Subcutaneous adipose tissue (tissue), 4 donors: ENCODE measurements around the gene OR51V1. TPM values are rescaled to one million over a fixed set of nuclear protein-coding genes. Genes with fewer than 3 reads are reported as not detected.

Experiments
- total RNA-seq, 4 donors: library from RNA; depleted of rRNA; stranded (reverse); fragments of >200 nt; gene quantifications; one replicate each; pipeline ENCODE4 v1.1.0, GENCODE V29; 2016
- TF ChIP-seq, protein P1 (sequence below): fragments of 450-650 bp; IDR thresholded peaks from one replicate; pipeline ENCODE4 v1.5.1; 2016; ENCODE audit warnings: low read depth, mild to moderate bottlenecking, control low read depth, antibody characterized with exemption, moderate library complexity

The OR51V1 gene
- total RNA-seq, 4 donors from 2014 or later = not detected

GRCh38 chr11:5230266-5230665 lies 29.8 kb upstream of the OR51V1 start:
- TF ChIP-seq, protein P1, sequence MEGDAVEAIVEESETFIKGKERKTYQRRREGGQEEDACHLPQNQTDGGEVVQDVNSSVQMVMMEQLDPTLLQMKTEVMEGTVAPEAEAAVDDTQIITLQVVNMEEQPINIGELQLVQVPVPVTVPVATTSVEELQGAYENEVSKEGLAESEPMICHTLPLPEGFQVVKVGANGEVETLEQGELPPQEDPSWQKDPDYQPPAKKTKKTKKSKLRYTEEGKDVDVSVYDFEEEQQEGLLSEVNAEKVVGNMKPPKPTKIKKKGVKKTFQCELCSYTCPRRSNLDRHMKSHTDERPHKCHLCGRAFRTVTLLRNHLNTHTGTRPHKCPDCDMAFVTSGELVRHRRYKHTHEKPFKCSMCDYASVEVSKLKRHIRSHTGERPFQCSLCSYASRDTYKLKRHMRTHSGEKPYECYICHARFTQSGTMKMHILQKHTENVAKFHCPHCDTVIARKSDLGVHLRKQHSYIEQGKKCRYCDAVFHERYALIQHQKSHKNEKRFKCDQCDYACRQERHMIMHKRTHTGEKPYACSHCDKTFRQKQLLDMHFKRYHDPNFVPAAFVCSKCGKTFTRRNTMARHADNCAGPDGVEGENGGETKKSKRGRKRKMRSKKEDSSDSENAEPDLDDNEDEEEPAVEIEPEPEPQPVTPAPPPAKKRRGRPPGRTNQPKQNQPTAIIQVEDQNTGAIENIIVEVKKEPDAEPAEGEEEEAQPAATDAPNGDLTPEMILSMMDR = no peak

GRCh38 chr11:5229796-5230195 lies 29.3 kb upstream of the OR51V1 start:
- TF ChIP-seq, protein P1 = no peak

DNA sequence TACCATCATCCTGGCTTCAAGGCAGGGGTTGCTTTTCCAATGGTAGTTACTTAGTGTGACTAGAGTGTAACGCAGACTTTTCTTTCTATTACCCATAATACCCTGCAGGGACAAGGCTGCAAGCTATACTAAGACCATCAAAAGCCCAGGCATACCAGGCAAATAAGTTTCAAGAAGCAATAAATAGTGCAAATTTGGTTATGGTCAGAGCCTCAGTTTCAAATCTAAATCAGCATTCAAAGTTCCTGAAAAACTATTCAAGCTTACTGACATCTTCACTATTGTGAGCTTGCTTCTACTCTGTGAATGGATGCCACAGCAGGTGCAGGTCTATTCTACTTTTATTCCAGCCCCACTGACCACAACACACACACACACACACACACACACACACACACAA lies 28.9 kb upstream of the OR51V1 start:
- TF ChIP-seq, protein P1 = no peak

GRCh38 chr11:5228124-5228523 lies 27.6 kb upstream of the OR51V1 start:
- TF ChIP-seq, protein P1 = no peak

- TF ChIP-seq, protein P1 = no peak
Observed at GRCh38 chr11:5227681-5228080, 27.2 kb upstream of the OR51V1 start.

DNA sequence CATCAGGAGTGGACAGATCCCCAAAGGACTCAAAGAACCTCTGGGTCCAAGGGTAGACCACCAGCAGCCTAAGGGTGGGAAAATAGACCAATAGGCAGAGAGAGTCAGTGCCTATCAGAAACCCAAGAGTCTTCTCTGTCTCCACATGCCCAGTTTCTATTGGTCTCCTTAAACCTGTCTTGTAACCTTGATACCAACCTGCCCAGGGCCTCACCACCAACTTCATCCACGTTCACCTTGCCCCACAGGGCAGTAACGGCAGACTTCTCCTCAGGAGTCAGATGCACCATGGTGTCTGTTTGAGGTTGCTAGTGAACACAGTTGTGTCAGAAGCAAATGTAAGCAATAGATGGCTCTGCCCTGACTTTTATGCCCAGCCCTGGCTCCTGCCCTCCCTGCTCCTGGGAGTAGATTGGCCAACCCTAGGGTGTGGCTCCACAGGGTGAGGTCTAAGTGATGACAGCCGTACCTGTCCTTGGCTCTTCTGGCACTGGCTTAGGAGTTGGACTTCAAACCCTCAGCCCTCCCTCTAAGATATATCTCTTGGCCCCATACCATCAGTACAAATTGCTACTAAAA lies 26.3 kb upstream of the OR51V1 start, which contains the start of gene HBB:
TSS of gene HBB (minus strand) at position 340 of the 579 bp plus-strand sequence. CDS start at position 290, 50 bp downstream.
- TF ChIP-seq, protein P1 = no peak

GRCh38 chr11:5225480-5225871 lies 25.0 kb upstream of the OR51V1 start:
- TF ChIP-seq, protein P1 = no peak
